Chondrocyte (in vitro differentiated cells): Measurements from ENCODE around the gene SLC6A13. TPM values are rescaled to one million over a fixed set of nuclear protein-coding genes. Genes with fewer than 3 reads are reported as not detected.

Source experiments
- DNase-seq: peaks from one replicate; pipeline ENCODE4 v3.0.0; 2021; ENCODE audit warnings: mixed read lengths, low spot score
- H3K27ac Mint-ChIP-seq: one replicate; pipeline ENCODE4 v1.8.0; 2021; ENCODE audit warnings: mild to moderate bottlenecking, moderate library complexity, mixed read lengths; ENCODE audit not compliant: unreplicated experiment
- H3K27me3 Mint-ChIP-seq: 2 replicates; pipeline ENCODE4 v1.8.0; 2021; ENCODE audit warnings: low read depth, mixed read lengths
- H3K36me3 Mint-ChIP-seq: 2 replicates; pipeline ENCODE4 v1.8.0; 2021; ENCODE audit warnings: low read depth, mixed read lengths
- H3K4me1 Mint-ChIP-seq: 2 replicates; pipeline ENCODE4 v1.8.0; 2021; ENCODE audit warnings: low read depth, mild to moderate bottlenecking, mixed read lengths
- H3K4me3 Mint-ChIP-seq: one replicate; pipeline ENCODE4 v1.8.0; 2021; ENCODE audit warnings: mild to moderate bottlenecking, moderate library complexity, mixed read lengths; ENCODE audit not compliant: unreplicated experiment
- H3K9me3 Mint-ChIP-seq: 2 replicates; pipeline ENCODE4 v1.8.0; 2021; ENCODE audit warnings: low read depth, mixed read lengths
- CTCF ChIP-seq: fragments of 200-600 bp; sonication (generic); IDR thresholded peaks from 2 replicates; pipeline ENCODE4 v1.5.0; 2021; ENCODE audit warnings: antibody characterized with exemption, mild to moderate bottlenecking, moderate library complexity
- total RNA-seq: library from RNA; stranded (reverse); gene quantifications from 3 replicates; pipeline ENCODE4 v1.2.1, GENCODE V29; 2021

SLC6A13 gene
- total RNA-seq, 1 donor from 2014 or later, result 0.37 TPM

DNA sequence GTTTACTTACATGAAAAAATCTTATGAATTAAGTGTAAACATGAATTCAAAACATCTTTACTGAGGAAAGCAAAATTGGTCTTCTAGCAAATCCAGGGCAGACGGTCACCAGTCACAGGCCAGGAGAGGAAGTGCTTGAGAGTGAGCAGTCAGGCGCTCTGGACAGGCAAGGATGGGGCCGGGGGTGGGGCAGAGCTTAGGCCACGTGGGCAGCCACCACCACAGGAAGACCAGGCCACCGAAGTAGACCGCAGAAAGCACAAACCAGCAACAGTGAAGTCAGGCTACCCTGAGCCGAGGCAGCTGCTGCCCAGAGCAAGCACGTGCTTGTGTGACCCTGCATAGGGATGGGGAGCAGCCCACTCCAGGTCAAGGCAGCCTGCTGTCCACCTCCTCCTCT lies 82.2 kb downstream of the SLC6A13 start:
- Mint-ChIP-seq H3K27me3 (peaks cover 2% of the 10 kb centered on the region), H3K36me3 (no peaks in the 10 kb centered on the region), H3K9me3 (no peaks in the 10 kb centered on the region), H3K27ac (no peak overlapping the region), H3K4me3 (no peak overlapping the region), H3K4me1 (peaks cover 59% of the 10 kb centered on the region)
- DNase-seq, result no peak
- TF ChIP-seq CTCF, result no peak

GRCh38 chr12:179885-180284 lies 82.8 kb downstream of the SLC6A13 start:
- no peak for TF ChIP-seq CTCF
- no peak for DNase-seq
- Mint-ChIP-seq H3K4me3 (no peak overlapping the region), H3K27ac (no peak overlapping the region), H3K36me3 (no peaks in the 10 kb centered on the region), H3K9me3 (no peaks in the 10 kb centered on the region), H3K4me1 (peaks cover 65% of the 10 kb centered on the region), H3K27me3 (peaks cover 2% of the 10 kb centered on the region)

- H3K4me1 Mint-ChIP-seq, result peaks cover 65% of the 10 kb centered on the region
- H3K27me3 Mint-ChIP-seq, result no peaks in the 10 kb centered on the region
- no peaks in the 10 kb centered on the region for H3K36me3 Mint-ChIP-seq
- no peaks in the 10 kb centered on the region for H3K9me3 Mint-ChIP-seq
- no peak for DNase-seq
- no peak overlapping the region for H3K27ac Mint-ChIP-seq
- no peak for TF ChIP-seq CTCF
- H3K4me3 Mint-ChIP-seq, result no peak overlapping the region
These were observed 83.3 kb downstream of the SLC6A13 start for GRCh38 chr12:179131-179884.

DNA sequence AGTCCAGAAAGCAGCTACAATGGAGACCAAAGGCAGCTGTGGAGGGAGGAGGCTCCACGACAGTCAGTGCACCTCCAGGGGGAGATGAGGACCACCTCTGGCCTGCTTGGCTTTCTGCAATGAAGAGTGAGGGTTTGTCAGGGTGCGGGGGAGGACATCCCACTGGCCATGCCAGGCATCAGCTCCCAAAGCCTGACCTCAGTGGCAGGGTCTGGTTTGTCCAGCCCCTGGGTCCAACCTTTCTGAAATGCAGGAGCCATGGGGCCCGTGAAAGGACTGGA lies 83.9 kb downstream of the SLC6A13 start:
- TF ChIP-seq CTCF, result no peak
- no peaks in the 10 kb centered on the region for H3K9me3 Mint-ChIP-seq

DNA sequence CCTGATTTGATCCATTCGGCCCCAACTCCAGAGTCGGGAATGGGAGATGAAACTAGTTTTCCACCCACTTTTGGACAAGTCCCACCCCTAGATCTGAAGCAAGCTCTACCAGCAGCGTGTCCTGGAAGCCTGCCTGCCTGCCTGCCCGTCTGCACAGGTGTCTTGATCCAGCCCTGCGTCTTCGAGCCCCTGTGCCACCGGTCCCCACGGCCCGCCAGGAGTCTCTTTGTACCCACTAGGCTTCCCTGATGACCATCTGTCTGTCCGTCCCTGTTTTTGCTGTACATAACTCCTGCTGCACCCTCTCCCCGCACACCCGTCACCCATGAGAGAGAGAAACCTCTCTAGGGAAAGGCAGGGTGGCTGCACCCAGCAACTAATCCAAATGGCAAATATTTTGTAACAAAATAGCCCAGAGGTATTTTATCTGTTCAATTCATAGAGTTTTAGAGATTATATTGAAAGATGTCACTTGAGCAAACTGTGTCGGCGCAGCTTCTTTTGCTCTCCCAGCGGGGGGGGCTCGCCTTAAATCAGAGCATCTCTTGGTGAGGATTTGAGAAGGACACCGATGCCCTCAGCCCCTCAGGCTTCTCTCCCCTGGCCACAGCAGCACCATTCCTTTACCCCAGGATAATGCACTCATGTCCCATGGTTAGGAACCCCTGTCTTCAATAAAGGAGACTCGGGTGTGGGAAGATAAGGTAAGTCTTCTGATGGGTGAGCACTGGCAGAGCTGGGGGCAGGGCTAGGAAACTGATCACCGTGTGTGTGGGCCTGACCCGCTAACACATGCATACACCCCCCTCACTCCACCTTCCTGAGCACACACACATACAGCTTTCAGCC lies 84.4 kb downstream of the SLC6A13 start:
- H3K36me3 Mint-ChIP-seq, result no peaks in the 10 kb centered on the region
- no peak overlapping the region for H3K4me3 Mint-ChIP-seq
- no peak for TF ChIP-seq CTCF
- H3K27ac Mint-ChIP-seq, result no peak overlapping the region
- H3K4me1 Mint-ChIP-seq, result peaks cover 65% of the 10 kb centered on the region
- no peaks in the 10 kb centered on the region for H3K9me3 Mint-ChIP-seq
- no peak for DNase-seq
- H3K27me3 Mint-ChIP-seq, result no peaks in the 10 kb centered on the region

More for the DNA sequence above, 83.9 kb downstream of the SLC6A13 start:
- Mint-ChIP-seq H3K4me3 (no peak overlapping the region), H3K27me3 (no peaks in the 10 kb centered on the region), H3K36me3 (no peaks in the 10 kb centered on the region), H3K4me1 (peaks cover 65% of the 10 kb centered on the region), H3K27ac (no peak overlapping the region)
- no peak for DNase-seq
